ENCODE measurements around the gene ENOX2.

GRCh38 chrX:130952266-130953043 lies 49.4 kb upstream of the ENOX2 start:
- TF ChIP-seq CTCF (conservative IDR thresholded peaks at IDR 0.05; ENCODE audit: low read length) (no peak), EZH2phosphoT487 (IDR thresholded peaks at IDR 0.05; ENCODE audit: borderline replicate concordance) (no peak)
